NCI-H460 (cell line): Measurements from ENCODE around the gene LMTK2. TPM values are rescaled to one million over a fixed set of nuclear protein-coding genes. Genes with fewer than 3 reads are reported as not detected.

Experiments
- DNase-seq: peaks from one replicate; pipeline ENCODE4 v3.0.0-alpha.2; 2016; ENCODE audit warnings: low read depth; ENCODE audit errors: extremely low read depth
- total RNA-seq: library from RNA; depleted of rRNA; stranded (reverse); fragments of >200 nt; shearing (Covaris generic); gene quantifications from 2 replicates; pipeline ENCODE4 v1.2.3, GENCODE V29; 2014; rRNA removed

Gene LMTK2
- total RNA-seq, 1 experiment from 2014 or later = 12.0 TPM

- DNase-seq = no peak
Measured at GRCh38 chr7:98252425-98253054, 145.9 kb downstream of the LMTK2 start.

- DNase-seq = no peak
Measured at GRCh38 chr7:98254516-98254915, 147.9 kb downstream of the LMTK2 start.

DNA sequence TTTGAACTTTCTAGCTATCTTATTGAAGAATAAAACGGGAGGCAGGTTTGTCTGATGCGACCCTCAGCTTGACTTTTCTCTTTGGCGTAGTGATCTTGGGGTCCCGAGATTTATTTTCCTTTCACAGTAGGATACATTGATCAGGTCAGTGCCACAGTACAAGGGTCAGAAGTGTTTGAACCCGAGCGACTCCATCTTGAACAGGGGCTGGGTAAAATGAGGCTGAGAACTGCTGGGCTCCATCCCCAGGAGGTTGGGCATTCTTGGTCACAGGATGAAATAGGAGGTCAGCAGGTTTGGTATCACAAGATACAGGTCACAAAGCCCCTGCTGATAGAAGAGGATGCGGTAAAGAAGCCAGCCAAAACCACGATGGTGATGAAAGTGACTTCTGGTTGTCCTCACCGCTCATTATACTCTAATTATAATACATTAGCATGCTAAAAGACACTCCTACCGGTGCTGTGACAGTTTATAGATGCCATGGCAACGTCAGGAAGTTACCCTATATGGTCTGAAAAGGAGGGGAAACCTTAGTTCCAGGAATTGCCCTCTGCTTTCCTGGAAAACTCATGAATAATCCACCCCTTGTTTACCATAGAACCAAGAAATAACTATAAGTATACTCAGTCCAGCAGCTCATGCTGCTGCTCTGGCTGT is 148.4 kb downstream of the LMTK2 start:
- DNase-seq = no peak

DNA sequence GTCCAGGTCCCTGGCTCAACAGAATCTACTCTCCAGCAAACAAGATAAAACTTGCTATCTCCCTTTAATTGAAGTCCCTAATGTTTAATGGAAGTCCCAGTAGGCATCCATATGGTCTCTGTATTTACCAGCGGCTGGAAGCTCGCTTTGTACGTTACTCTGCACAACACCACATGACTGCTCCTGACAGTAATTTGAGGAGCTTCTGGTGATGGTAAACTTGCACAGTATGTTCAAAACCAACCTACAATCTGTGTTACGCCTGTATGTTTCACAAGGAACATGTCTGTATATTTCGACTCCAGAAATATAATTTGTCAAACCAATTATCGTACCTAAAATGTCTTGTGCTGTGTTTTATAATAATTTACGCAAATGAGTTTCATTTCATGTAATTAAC is 149.8 kb downstream of the LMTK2 start:
- no peak for DNase-seq

DNA sequence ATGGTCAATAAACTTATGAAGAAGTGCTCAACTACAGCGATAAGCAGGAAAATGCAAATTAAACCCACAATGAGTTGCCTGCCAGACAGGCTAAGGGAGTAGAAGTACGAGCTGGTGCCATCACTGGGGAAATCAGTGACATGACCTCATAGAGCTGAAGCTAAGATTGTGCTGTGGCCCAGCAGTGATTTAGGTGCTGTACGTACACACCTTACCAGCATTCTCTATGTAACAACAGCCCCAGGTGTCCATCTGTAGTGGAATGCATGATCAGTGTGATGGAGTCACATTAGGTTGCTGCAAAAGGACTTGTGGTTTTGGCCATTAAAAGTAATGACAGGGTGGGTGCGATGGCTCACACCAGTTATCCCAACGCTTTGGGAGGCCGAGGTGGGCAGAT is 151.0 kb downstream of the LMTK2 start:
- no peak for DNase-seq

Other genes starting within 250 kb of the LMTK2 start
- gene ASNS, start 234.5 kb upstream of the LMTK2 start, total RNA-seq = 378 and 379 TPM in 2 replicates
- not detected in 2 replicates for gene OCM2, start 116.7 kb upstream of the LMTK2 start, total RNA-seq
- gene BHLHA15, start 104.6 kb downstream of the LMTK2 start, total RNA-seq = 2.4 and 4.4 TPM in 2 replicates
- 8.8 and 10.5 TPM in 2 replicates for gene TECPR1, start 145.4 kb downstream of the LMTK2 start, total RNA-seq
- 82.3 and 84.1 TPM in 2 replicates for gene BRI3, start 174.8 kb downstream of the LMTK2 start, total RNA-seq